Keratinocyte (primary cell): ENCODE data around the gene CDHR4.

Experiments
- CTCF ChIP-seq, 3 experiments: IDR thresholded peaks in 1 of 3; conservative IDR thresholded peaks in 1 of 3; optimal IDR thresholded peaks in 1 of 3; 2 replicates in 2 of 3; 3 replicates in 1 of 3; pipeline versions ENCODE3 to v1.5.1; 2011; ENCODE audit warnings: low read length in 3 of 3, mild to moderate bottlenecking in 3 of 3, moderate library complexity in 2 of 3, control low read depth in 1 of 3, inconsistent platforms in 1 of 3; ENCODE audit not compliant: insufficient read depth in 2 of 3; ENCODE audit errors: extremely low read depth in 1 of 3
- EZH2 ChIP-seq: IDR thresholded peaks from one replicate; pipeline ENCODE4 v1.6.1; 2012; ENCODE audit warnings: inconsistent platforms, mild to moderate bottlenecking, low read length, moderate library complexity

GRCh38 chr3:49781415-49782199, 18.1 kb downstream of the CDHR4 start:
- TF ChIP-seq CTCF (optimal IDR thresholded peaks at IDR 0.05 in 1 of 3, IDR thresholded peaks at IDR 0.05 in 1 of 3, conservative IDR thresholded peaks at IDR 0.05 in 1 of 3; ENCODE audit: extremely low read depth in 1 of 3, insufficient read depth in 2 of 3, low read length in 3 of 3) (no peak), EZH2 (no peak)
